Liver (tissue), 3 donors: ENCODE results near the gene HAUS7.

Experiments
- MAX ChIP-seq: IDR thresholded peaks from 2 replicates; pipeline ENCODE4 v1.6.1; 2016; ENCODE audit warnings: antibody characterized with exemption
- SP1 ChIP-seq: IDR thresholded peaks from 2 replicates; pipeline ENCODE4 v1.6.1; 2018; ENCODE audit warnings: antibody characterized with exemption, mild to moderate bottlenecking
- YY1 ChIP-seq: IDR thresholded peaks from 2 replicates; pipeline ENCODE4 v1.6.1; 2016; ENCODE audit warnings: antibody characterized with exemption, mild to moderate bottlenecking
- ZBTB33 ChIP-seq: IDR thresholded peaks from 2 replicates; pipeline ENCODE4 v1.6.1; 2016; ENCODE audit warnings: antibody characterized with exemption
- TF ChIP-seq, protein P1 (sequence below): fragments of 150-350 bp; IDR thresholded peaks from 2 replicates; pipeline ENCODE4 v1.5.1; 2017; ENCODE audit warnings: improper control_type of control experiment, low read depth, low read length; ENCODE audit not compliant: missing input control
- donor health status: healthy.
- donor health status: healthy.

GRCh38 chrX:153491918-153492317 is 21.5 kb upstream of the HAUS7 start:
- TF ChIP-seq, protein P1, sequence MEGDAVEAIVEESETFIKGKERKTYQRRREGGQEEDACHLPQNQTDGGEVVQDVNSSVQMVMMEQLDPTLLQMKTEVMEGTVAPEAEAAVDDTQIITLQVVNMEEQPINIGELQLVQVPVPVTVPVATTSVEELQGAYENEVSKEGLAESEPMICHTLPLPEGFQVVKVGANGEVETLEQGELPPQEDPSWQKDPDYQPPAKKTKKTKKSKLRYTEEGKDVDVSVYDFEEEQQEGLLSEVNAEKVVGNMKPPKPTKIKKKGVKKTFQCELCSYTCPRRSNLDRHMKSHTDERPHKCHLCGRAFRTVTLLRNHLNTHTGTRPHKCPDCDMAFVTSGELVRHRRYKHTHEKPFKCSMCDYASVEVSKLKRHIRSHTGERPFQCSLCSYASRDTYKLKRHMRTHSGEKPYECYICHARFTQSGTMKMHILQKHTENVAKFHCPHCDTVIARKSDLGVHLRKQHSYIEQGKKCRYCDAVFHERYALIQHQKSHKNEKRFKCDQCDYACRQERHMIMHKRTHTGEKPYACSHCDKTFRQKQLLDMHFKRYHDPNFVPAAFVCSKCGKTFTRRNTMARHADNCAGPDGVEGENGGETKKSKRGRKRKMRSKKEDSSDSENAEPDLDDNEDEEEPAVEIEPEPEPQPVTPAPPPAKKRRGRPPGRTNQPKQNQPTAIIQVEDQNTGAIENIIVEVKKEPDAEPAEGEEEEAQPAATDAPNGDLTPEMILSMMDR = no peak
- TF ChIP-seq ZBTB33 (no peak), YY1 (no peak), SP1 (no peak), MAX (no peak)
